ENCODE measurements around the gene TRIM4.
"Not testable (repeated sequence)": the region's sequence is repeated elsewhere in the genome, so short reads cannot be mapped to it uniquely, and the experiment has no call there.

TRIM4 gene, protein sequence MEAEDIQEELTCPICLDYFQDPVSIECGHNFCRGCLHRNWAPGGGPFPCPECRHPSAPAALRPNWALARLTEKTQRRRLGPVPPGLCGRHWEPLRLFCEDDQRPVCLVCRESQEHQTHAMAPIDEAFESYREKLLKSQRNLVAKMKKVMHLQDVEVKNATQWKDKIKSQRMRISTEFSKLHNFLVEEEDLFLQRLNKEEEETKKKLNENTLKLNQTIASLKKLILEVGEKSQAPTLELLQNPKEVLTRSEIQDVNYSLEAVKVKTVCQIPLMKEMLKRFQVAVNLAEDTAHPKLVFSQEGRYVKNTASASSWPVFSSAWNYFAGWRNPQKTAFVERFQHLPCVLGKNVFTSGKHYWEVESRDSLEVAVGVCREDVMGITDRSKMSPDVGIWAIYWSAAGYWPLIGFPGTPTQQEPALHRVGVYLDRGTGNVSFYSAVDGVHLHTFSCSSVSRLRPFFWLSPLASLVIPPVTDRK

GRCh38 chr7:99918959-99919813 is at the start of gene TRIM4:
TRIM4 (minus strand) TSS chr7:99919530; CDS start chr7:99919401, 129 bp downstream.
- DNase-seq (ENCODE audit: low spot score): peak; percentile 90

- DNase-seq (ENCODE audit: low spot score): no peak
Observed at GRCh38 chr7:99958564-99959227, 39.4 kb upstream of the TRIM4 start.

DNA sequence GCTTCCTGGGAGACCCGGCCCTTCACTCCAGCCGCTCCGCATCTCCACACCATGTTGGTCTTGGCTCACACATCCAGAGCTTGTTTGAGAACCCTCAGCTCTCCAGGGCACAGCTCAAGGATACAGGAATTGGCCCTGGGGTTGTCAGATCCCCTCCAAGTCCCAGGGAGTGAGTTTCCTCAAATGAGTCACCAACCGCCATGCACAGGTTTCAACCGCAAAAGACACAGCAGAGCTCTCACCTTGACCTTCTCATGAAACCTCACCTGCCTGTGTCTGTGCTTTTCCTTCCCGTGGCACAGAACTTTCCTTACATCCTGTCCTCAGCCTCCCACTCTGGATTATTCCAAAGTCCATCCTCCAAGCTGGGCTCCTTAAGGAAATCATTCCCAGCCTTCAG is 35.9 kb upstream of the TRIM4 start:
- DNase-seq (ENCODE audit: low spot score): no peak

DNA sequence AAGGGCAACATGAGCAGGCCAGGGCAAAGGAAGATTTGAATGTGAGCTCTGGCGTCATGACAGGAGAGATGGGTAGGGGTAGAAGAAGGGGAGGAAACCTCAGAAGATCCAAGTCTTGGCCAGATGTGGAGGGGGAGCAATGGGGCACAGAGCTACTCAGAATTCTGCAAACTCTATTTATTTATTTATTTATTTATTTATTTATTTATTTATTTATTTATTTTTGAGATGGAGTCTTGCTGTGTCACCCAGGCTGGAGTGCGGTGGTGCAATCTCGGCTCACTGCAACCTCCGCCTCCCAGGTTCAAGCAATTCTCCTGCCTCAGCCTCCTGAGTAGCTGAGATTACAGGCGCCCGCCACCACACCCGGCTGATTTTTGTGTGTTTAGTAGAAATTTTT is 35.3 kb upstream of the TRIM4 start:
- DNase-seq (ENCODE audit: low spot score): not testable (repeated sequence)

- no peak for DNase-seq (ENCODE audit: low spot score)
Observed at GRCh38 chr7:99953649-99954048, 34.3 kb upstream of the TRIM4 start.

DNA sequence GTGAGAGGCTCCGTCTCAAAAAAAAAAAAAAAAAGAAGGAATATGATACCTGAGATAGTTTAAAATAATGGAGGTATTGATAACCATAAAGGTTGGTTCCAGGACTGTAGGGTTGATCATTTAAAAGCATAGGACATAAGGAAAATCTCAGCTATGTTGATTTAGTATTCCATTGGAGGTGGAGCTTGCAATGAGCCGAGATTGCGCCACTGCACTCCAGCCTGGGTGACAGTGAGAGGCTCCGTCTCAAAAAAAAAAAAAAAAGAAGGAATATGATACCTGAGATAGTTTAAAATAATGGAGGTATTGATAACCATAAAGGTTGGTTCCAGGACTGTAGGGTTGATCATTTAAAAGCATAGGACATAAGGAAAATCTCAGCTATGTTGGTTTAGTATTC is 33.3 kb upstream of the TRIM4 start:
- DNase-seq (ENCODE audit: low spot score): not testable (repeated sequence)

DNA sequence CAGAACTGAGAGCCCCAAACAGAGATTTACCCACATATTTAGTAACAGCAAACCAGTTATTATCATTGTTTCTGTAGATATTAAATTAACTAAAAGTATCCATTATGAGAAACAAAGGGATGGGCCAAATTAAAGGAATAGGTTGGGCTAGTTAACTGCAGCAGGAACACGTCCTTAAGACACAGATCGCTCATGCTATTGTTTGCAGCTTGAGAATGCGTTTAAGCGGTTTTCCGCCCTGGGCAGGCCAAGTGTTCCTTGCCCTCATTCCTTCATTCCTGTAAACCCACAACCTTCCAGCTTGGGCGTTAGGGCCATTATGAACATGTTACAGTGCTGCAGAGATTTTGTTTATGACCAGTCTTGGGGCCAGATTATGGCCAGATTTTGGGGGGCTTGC is 31.5 kb upstream of the TRIM4 start:
- DNase-seq (ENCODE audit: low spot score): not testable (repeated sequence)

DNA sequence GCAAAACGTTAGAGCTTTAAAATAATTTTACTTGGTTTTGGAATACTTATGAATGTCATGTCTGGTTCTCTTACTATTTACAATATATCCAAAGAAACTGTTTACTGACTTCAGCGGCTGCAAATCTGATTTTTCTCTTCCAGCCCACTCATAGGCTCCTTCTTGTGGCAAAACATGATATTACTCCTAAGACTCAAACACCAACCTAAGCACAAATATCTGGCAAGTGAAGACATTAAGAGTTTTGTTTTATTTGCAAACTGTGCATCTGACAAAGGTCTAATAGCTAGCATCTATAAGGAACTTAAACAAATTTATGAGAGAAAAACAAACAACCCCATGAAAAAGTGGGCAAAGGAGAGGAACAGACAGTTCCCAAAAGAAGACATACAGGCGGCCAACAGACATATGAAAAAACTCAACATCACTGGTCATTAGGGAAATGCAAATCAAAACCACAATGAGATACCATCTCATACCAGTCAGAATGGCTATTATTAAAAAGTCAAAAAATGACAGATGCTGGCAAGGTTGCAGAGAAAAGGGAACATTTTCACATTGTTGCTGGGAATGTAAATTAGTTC is 30.4 kb upstream of the TRIM4 start:
- no peak for DNase-seq (ENCODE audit: low spot score)

GRCh38 chr7:99947608-99948007 is 28.3 kb upstream of the TRIM4 start:
- DNase-seq (ENCODE audit: low spot score): no peak

- DNase-seq (ENCODE audit: low spot score): no peak
Observed at GRCh38 chr7:99944497-99945070, 25.3 kb upstream of the TRIM4 start.

- DNase-seq (ENCODE audit: low spot score): no peak
Observed at GRCh38 chr7:99943641-99944496, 24.5 kb upstream of the TRIM4 start.

DNA sequence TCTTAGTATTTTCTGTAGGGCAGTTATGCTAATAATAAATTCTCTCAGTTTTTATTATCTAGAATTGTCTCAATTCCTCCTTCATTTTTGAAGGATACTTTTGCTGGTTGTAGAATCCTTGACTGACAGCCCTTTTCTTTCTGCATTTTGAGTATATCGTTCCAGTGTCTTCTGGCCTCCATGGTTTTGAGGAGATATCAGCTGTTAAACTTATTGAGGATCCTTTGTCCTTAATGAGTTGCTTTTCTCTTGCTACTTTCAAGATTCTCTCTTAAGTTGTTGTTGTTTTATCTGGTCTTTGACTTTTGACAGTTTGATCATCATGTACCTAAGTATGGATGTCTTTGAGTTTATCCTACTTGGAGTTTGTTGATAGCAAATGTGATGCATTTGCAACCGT is 19.0 kb upstream of the TRIM4 start:
- DNase-seq (ENCODE audit: low spot score): no peak

GRCh38 chr7:99935009-99935408 is 15.7 kb upstream of the TRIM4 start:
- DNase-seq (ENCODE audit: low spot score): not testable (repeated sequence)

- DNase-seq (ENCODE audit: low spot score): no peak
Observed at GRCh38 chr7:99930376-99930775, 11.0 kb upstream of the TRIM4 start.

- DNase-seq (ENCODE audit: low spot score): no peak
Observed at GRCh38 chr7:99929730-99930053, 10.4 kb upstream of the TRIM4 start.

GRCh38 chr7:99928994-99929729 is 9.8 kb upstream of the TRIM4 start, which contains the start of gene GJC3:
GJC3 (minus strand) TSS chr7:99929620; CDS start chr7:99929620, 0 bp downstream.
- DNase-seq (ENCODE audit: low spot score): peak; percentile 62

DNA sequence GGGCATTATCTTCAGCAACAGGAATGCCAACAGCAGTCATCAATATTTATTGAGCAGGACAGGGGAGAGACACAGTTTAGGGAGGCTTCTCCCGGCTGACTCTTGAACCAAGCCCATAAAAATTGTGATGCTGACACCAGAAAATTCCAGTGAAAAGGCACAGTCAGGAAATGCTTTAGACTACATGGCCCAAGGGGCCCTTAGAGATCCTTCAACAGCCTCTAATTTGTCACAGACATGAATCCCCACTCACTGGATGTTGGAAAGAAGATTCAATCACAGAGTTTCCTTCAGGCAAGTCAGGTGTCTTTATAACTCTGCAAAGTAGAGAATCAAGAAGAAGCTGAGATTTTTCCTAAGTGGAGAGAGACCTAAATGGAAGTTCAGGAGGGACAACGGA is 8.9 kb upstream of the TRIM4 start:
- no peak for DNase-seq (ENCODE audit: low spot score)

DNA sequence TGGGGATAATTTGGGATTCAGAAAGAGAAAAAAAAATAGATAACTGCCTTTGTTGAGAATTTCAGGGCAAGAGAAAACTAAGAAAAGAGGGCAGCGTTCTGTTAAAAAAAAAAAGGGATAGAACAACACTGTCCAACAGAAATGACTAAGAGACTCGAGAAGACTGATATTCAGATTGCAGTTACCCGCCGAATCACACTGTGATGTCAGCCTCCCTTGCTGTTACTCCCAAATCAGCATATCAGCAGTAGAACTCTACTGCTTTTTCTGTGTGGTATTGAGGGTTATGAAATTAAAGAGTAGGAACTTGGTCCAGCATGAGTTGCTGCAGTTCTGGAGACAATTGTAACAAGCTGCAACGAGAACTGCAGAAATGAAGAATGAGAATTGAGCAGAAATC is 8.2 kb upstream of the TRIM4 start:
- no peak for DNase-seq (ENCODE audit: low spot score)

DNA sequence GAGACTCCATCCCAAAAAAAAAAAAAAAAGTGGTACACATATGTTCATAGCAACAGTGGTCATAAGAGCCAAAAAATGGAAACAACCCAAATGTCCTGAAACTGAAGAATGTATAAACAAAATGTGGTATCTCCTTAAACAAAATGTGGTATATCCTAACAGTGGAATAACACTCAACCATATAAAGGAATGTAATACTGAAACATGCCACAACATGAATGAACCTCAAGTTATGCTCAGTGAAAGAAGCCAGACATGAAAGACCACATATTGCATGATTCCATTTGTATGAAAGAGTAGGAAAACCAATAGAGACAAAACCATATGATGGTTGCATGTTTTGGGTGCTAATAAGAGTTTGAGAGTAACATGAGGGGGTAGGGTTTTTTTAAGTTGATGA is 7.0 kb upstream of the TRIM4 start:
- no peak for DNase-seq (ENCODE audit: low spot score)

DNA sequence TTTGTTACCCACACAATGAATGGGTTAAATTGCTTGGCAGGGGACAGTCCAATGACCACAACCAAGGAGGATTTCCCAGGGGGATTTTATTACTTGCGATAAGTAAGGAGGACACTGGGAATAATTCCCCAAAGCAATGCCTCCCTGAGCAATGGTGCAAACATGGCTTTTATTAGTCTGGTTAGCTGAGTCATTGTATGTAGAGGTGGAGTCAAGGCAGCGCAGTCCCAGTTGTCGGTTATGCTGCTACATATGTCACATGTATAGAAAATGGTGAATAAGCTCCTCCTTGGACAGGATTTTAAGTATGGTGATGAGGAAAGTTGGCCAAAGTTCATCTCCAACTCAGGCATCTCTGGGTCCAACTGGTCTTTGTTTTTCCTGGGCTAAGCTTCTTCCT is 3.9 kb upstream of the TRIM4 start:
- no peak for DNase-seq (ENCODE audit: low spot score)

All from cerebellar cortex (tissue), 1 donor.